PC-3 (cell line): ENCODE results near the gene STPG3. TPM values are rescaled to one million over a fixed set of nuclear protein-coding genes. Genes with fewer than 3 reads are reported as not detected.

Experiments
- ATAC-seq: fragments of 200-7000 bp; cut with Tn5 transposase; 2 replicates; pipeline ENCODE4 v1.9.1; 2020; ENCODE audit warnings: mild to moderate bottlenecking, moderate library complexity
- BruUV-seq: library from RNA; stranded (reverse); fragments of 400-500 nt; replicated peaks from 2 replicates; lab custom pipeline; 2021; lab: Mats Ljungman, UMichigan
- CTCF ChIA-PET: fragments of 300-600 bp; sonication (Branson Sonifier 250); formaldehyde crosslinking; loops from one replicate; lab custom pipeline; 2022; ENCODE audit warnings: antibody characterized with exemption; lab: Charles Lee
- POLR2A ChIA-PET: fragments of 300-600 bp; sonication (Branson Sonifier 250); formaldehyde crosslinking; loops from one replicate; lab custom pipeline; 2022; ENCODE audit warnings: antibody characterized with exemption; ENCODE audit not compliant: unreplicated experiment; lab: Charles Lee
- DNase-seq: peaks from one replicate; pipeline ENCODE4 v3.0.0-alpha.2; 2015
- H2AFZ ChIP-seq: fragments of 300-600 bp; sonication (generic); 2 replicates; pipeline ENCODE4 v1.6.0; 2016; ENCODE audit warnings: antibody characterized with exemption, low read length
- H3F3A ChIP-seq: fragments of 300-600 bp; sonication (generic); one replicate; pipeline ENCODE4 v1.6.0; 2017; ENCODE audit warnings: antibody characterized with exemption, low read length, control low read depth, mild to moderate bottlenecking; ENCODE audit not compliant: unreplicated experiment
- H3K27ac ChIP-seq: fragments of 300-600 bp; sonication (generic); 2 replicates; pipeline ENCODE4 v1.5.1; 2016; ENCODE audit warnings: mild to moderate bottlenecking, low read length
- H3K27me3 ChIP-seq: fragments of 300-600 bp; sonication (generic); 2 replicates; pipeline ENCODE4 v1.6.1; 2016; ENCODE audit warnings: low read length, mixed read lengths
- H3K36me3 ChIP-seq: fragments of 300-600 bp; sonication (generic); 2 replicates; pipeline ENCODE4 v1.6.1; 2016; ENCODE audit warnings: low read depth, mixed run types, low read length, mixed read lengths
- H3K4me1 ChIP-seq: fragments of 300-600 bp; sonication (generic); 2 replicates; pipeline ENCODE4 v1.5.1; 2016; ENCODE audit warnings: low read length; ENCODE audit not compliant: insufficient read depth
- H3K4me2 ChIP-seq: fragments of 300-600 bp; sonication (generic); 2 replicates; pipeline ENCODE4 v1.6.0; 2016; ENCODE audit warnings: low read length
- H3K4me3 ChIP-seq: fragments of 300-600 bp; sonication (generic); 2 replicates; pipeline ENCODE4 v1.5.1; 2016; ENCODE audit warnings: mild to moderate bottlenecking, low read length, mixed read lengths
- H3K79me2 ChIP-seq: fragments of 300-600 bp; sonication (generic); 2 replicates; pipeline ENCODE4 v1.6.1; 2017; ENCODE audit warnings: low read length, mixed read lengths
- H3K9ac ChIP-seq: fragments of 300-600 bp; sonication (generic); 2 replicates; pipeline ENCODE4 v1.6.0; 2016; ENCODE audit warnings: mild to moderate bottlenecking, low read length
- H3K9me2 ChIP-seq: fragments of 300-600 bp; sonication (generic); replicated peaks from 2 replicates; pipeline ENCODE4 v1.6.1; 2016; ENCODE audit warnings: mixed run types, low read length, mixed read lengths
- H3K9me3 ChIP-seq: fragments of 300-600 bp; sonication (generic); 2 replicates; pipeline ENCODE4 v1.6.1; 2016; ENCODE audit warnings: low read length, mixed read lengths
- H4K20me1 ChIP-seq: fragments of 300-600 bp; sonication (generic); 2 replicates; pipeline ENCODE4 v1.6.1; 2016; ENCODE audit warnings: low read length, mixed read lengths
- EZH2 ChIP-seq: fragments of 300-600 bp; sonication (generic); IDR thresholded peaks from one replicate; pipeline ENCODE4 v1.6.1; 2017; ENCODE audit warnings: antibody characterized with exemption, mild to moderate bottlenecking, low read length; ENCODE audit not compliant: unreplicated experiment
- EZH2phosphoT487 ChIP-seq: fragments of 300-600 bp; sonication (generic); IDR thresholded peaks from 2 replicates; pipeline ENCODE4 v1.6.1; 2018; ENCODE audit warnings: mild to moderate bottlenecking, antibody characterized with exemption, low read length, borderline replicate concordance
- intact Hi-C: fragments of 100-400 bp; cut with micrococcal nuclease; formaldehyde crosslinking; loops from 2 replicates; pipeline ENCODE4 v1.9.0; 2023
- total RNA-seq: library from RNA; depleted of rRNA; stranded (reverse); fragments of >200 nt; gene quantifications from 2 replicates; pipeline ENCODE4 v1.2.3, GENCODE V29; 2014
- TF ChIP-seq, protein P1 (sequence below): fragments of 300-600 bp; sonication (generic); conservative IDR thresholded peaks from 2 replicates; pipeline ENCODE4 v1.5.1; 2017; ENCODE audit warnings: antibody characterized with exemption, low read depth, mild to moderate bottlenecking, low read length

The STPG3 gene
- total RNA-seq, 1 experiment from 2014 or later = not detected

DNA sequence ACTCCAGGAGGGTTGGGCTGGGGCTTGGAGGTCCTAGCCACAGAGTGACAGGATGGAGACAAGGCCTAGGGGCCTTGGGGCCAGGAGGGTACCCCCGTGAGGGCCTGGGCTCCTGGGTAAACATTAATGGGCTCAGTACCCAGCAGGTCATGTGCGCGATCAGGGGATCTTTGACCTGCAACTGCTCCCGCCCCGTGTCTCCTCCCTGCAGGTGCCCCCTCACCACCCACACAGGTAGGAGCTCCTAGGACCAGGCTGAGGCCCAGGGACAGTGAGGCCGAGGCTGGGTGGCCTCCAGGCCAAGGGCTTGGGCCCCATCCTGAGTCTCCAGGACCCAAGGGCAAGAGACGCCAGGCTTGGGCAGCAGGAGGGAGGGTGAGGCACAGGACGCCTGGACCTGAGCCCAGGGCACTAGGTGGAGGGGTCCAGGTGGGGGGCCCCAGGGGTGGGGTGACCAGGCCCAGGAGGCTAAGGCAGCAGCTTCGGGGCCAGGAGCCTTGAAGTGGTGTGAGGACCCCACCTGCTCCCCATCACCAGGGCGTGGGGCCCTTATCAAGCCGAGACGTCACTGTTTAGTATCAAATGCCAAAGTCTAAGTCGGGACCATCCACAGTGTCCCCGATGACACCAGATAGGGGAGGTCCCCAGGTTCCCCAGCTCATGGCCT is 20.2 kb upstream of the STPG3 start, which contains the start of gene SLC34A3:
TSS of gene SLC34A3 (plus strand) at position 197 of the 667 bp plus-strand sequence. CDS start 802 bp downstream, outside the sequence.
- Histone ChIP-seq H3K4me2 (no peak within 1 kb of the TSS), H3K4me1 (peaks cover 21% of the 10 kb centered on the region), H3K9me2 (no peaks in the 10 kb centered on the region), H3K36me3 (no peaks in the 10 kb centered on the region), H4K20me1 (no peaks in the 10 kb centered on the region), H3K27ac (no peak within 1 kb of the TSS), H3F3A (no peaks in the 10 kb centered on the region), H2AFZ (no peak within 1 kb of the TSS), H3K9me3 (no peaks in the 10 kb centered on the region), H3K79me2 (peaks cover 1% of the 10 kb centered on the region), H3K9ac (no peak within 1 kb of the TSS), H3K27me3 (no peaks in the 10 kb centered on the region), H3K4me3 (no peak within 1 kb of the TSS)
- TF ChIP-seq EZH2phosphoT487 (no peak), EZH2 (no peak)
- TF ChIP-seq, protein P1, sequence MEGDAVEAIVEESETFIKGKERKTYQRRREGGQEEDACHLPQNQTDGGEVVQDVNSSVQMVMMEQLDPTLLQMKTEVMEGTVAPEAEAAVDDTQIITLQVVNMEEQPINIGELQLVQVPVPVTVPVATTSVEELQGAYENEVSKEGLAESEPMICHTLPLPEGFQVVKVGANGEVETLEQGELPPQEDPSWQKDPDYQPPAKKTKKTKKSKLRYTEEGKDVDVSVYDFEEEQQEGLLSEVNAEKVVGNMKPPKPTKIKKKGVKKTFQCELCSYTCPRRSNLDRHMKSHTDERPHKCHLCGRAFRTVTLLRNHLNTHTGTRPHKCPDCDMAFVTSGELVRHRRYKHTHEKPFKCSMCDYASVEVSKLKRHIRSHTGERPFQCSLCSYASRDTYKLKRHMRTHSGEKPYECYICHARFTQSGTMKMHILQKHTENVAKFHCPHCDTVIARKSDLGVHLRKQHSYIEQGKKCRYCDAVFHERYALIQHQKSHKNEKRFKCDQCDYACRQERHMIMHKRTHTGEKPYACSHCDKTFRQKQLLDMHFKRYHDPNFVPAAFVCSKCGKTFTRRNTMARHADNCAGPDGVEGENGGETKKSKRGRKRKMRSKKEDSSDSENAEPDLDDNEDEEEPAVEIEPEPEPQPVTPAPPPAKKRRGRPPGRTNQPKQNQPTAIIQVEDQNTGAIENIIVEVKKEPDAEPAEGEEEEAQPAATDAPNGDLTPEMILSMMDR = no peak
- intact Hi-C loops = no loop called here
- ChIA-PET CTCF (no interaction called here), POLR2A (interaction anchor here (0.6 kb wide), 1 partner anchor 166 kb away, joined by 3 read pairs; no protein-coding TSS in a partner anchor)
- ATAC-seq = no peak
- DNase-seq = no peak
- BruUV-seq = no TSS peak

DNA sequence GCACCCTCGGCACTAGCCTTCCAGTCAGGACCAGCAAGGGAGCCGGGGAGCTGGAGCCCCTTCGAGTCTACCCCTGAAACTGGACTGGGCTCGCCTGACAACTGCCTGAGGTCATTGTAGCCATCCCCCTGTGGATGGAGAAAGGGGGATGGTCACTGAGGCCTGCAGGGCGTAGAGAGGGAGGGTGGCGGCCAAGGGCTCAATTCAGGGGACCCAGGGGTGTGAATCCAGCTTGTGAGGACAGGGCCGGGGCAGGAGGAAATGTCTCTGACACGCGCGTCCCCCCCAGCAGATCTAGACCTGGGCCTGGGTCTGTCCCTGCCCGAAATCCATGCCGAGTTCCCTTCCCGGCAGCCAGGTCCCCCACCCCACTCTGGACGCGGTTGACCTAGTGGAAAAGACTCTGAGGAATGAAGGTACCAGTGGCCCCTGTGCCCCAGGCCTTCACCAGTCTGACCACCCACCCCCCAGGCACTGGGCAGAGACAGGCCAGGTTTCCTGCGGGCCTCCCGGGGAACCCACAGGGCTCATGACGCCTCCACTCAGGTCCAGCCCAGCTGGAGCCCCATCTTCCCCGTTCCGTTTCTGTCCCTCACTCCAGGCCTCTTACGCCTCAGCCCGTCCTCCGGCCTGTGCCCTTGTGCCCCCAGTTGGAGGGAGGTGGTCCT is 19.6 kb upstream of the STPG3 start:
- no peaks in the 10 kb centered on the region for H3K79me2 ChIP-seq
- CTCF ChIA-PET = no interaction called here
- H3K9me2 ChIP-seq = no peaks in the 10 kb centered on the region
- H3K4me3 ChIP-seq = no peak overlapping the region
- no peak overlapping the region for H3K9ac ChIP-seq
- no peaks in the 10 kb centered on the region for H3K9me3 ChIP-seq
- no peak for ATAC-seq
- H3K27me3 ChIP-seq = no peaks in the 10 kb centered on the region
- TF ChIP-seq EZH2 (no peak), EZH2phosphoT487 (no peak)
- TF ChIP-seq, protein P1 = no peak
- DNase-seq = no peak
- H3K4me2 ChIP-seq = no peak overlapping the region
- no peaks in the 10 kb centered on the region for H3F3A ChIP-seq
- H2AFZ ChIP-seq = no peak overlapping the region
- H3K36me3 ChIP-seq = no peaks in the 10 kb centered on the region
- H3K27ac ChIP-seq = no peak overlapping the region
- peaks cover 15% of the 10 kb centered on the region for H3K4me1 ChIP-seq
- no TSS peak for BruUV-seq
- POLR2A ChIA-PET = no interaction called here
- no peaks in the 10 kb centered on the region for H4K20me1 ChIP-seq
- intact Hi-C loops = no loop called here

DNA sequence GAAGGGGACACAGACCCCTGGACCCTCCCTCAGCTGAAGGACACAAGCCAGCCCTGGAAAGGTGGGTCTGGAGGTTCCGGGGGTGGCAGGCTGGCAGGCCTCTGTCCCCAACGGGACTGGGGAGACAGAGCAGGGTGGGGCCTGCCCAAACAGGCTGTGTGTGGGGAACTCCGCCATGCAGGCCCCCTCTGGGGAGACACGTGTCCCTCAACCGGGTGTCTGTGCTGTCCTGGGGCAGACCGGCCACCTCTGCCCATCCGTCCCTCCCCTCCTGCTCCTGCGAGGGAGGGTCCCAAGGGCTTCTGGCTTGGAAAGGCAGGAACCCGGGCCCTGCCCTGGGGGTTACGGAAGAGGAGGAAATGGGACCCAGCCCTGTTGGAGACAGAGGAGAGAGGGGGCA is 19.0 kb upstream of the STPG3 start:
- Histone ChIP-seq H3K27ac (no peak overlapping the region), H3K4me2 (no peak overlapping the region), H2AFZ (no peak overlapping the region), H3K9me3 (no peaks in the 10 kb centered on the region), H3K9ac (no peak overlapping the region), H3K79me2 (no peaks in the 10 kb centered on the region), H3F3A (no peaks in the 10 kb centered on the region), H4K20me1 (no peaks in the 10 kb centered on the region), H3K9me2 (no peaks in the 10 kb centered on the region), H3K4me1 (peaks cover 12% of the 10 kb centered on the region), H3K4me3 (no peak overlapping the region), H3K27me3 (no peaks in the 10 kb centered on the region), H3K36me3 (no peaks in the 10 kb centered on the region)
- ChIA-PET CTCF (no interaction called here), POLR2A (no interaction called here)
- TF ChIP-seq EZH2 (no peak), EZH2phosphoT487 (no peak)
- TF ChIP-seq, protein P1 = no peak
- intact Hi-C loops = no loop called here
- no TSS peak for BruUV-seq
- no peak for ATAC-seq
- no peak for DNase-seq
